Stimulated activated CD4-positive, alpha-beta T cell treated with anti-CD3 and anti-CD28 coated beads, Interleukin-2, amount 100 ng/mL, for 4 hours (primary cell): Measurements from ENCODE around the gene MORF4L2.
"Not testable (repeated sequence)": the region's sequence is repeated elsewhere in the genome, so short reads cannot be mapped to it uniquely, and the experiment has no call there.

Source experiments
- DNase-seq: peaks from one replicate; pipeline ENCODE4 v3.0.0-alpha.2; 2020; ENCODE audit warnings: low read depth

The MORF4L2 gene

GRCh38 chrX:103678199-103678993, 8.1 kb downstream of the MORF4L2 start:
- DNase-seq: no peak

- no peak for DNase-seq
Observed at GRCh38 chrX:103674531-103675454, 11.7 kb downstream of the MORF4L2 start.

- no peak for DNase-seq
Observed at GRCh38 chrX:103669745-103670144, 16.8 kb downstream of the MORF4L2 start.

- DNase-seq: no peak
Observed at GRCh38 chrX:103666202-103667107, 20.0 kb downstream of the MORF4L2 start.

GRCh38 chrX:103663981-103664762, 22.3 kb downstream of the MORF4L2 start:
- DNase-seq: no peak

- not testable (repeated sequence) for DNase-seq
Observed at GRCh38 chrX:103659460-103659859, 27.0 kb downstream of the MORF4L2 start.

- no peak for DNase-seq
Observed at GRCh38 chrX:103658681-103659433, 27.6 kb downstream of the MORF4L2 start.

- DNase-seq: not testable (repeated sequence)
Observed at GRCh38 chrX:103657066-103657465, 29.4 kb downstream of the MORF4L2 start.

GRCh38 chrX:103656617-103657016, 29.9 kb downstream of the MORF4L2 start:
- no peak for DNase-seq

GRCh38 chrX:103655230-103656000, 31.1 kb downstream of the MORF4L2 start:
- DNase-seq: not testable (repeated sequence)

- no peak for DNase-seq
Observed at GRCh38 chrX:103651151-103651773, 35.2 kb downstream of the MORF4L2 start.

GRCh38 chrX:103647630-103648029, 38.9 kb downstream of the MORF4L2 start:
- DNase-seq: no peak

- no peak for DNase-seq
Observed at GRCh38 chrX:103644125-103644524, 42.4 kb downstream of the MORF4L2 start.

- no peak for DNase-seq
Observed at GRCh38 chrX:103640401-103641155, 45.9 kb downstream of the MORF4L2 start.

GRCh38 chrX:103638479-103639346, 47.8 kb downstream of the MORF4L2 start:
- DNase-seq: not testable (repeated sequence)

GRCh38 chrX:103637604-103638338, 48.7 kb downstream of the MORF4L2 start:
- no peak for DNase-seq

- no peak for DNase-seq
Observed at GRCh38 chrX:103635436-103635835, 51.1 kb downstream of the MORF4L2 start.
